Spleen (tissue), 11 donors: ENCODE measurements around the gene GPR62. TPM values are rescaled to one million over a fixed set of nuclear protein-coding genes. Genes with fewer than 3 reads are reported as not detected.
A peak's percentile ranks its signal among the peaks of the same experiment; 100 is the strongest.

ENCODE experiments used
- DNase-seq: peaks from one replicate; pipeline ENCODE4 v3.0.0-alpha.2; 2020
- H3K27ac ChIP-seq, 8 donors: fragments of 200-600 bp; sonication (generic) in 7 of 8; 1 replicate in 4 of 8; 2 replicates in 4 of 8; pipeline versions ENCODE4 v1.5.0 to v1.8.0; 2016 to 2021; ENCODE audit warnings: inconsistent platforms in 4 of 8, mild to moderate bottlenecking in 4 of 8, moderate library complexity in 1 of 8
- H3K27me3 ChIP-seq, 7 donors: fragments of 200-600 bp; sonication (generic) in 6 of 7; replicated peaks in 1 of 7; 1 replicate in 4 of 7; 2 replicates in 3 of 7; pipeline versions ENCODE4 v1.5.0 to v1.8.0; 2016 to 2021; ENCODE audit warnings: inconsistent platforms in 3 of 7, mild to moderate bottlenecking in 1 of 7
- H3K36me3 ChIP-seq, 6 donors: fragments of 200-600 bp; sonication (generic) in 5 of 6; 1 replicate in 4 of 6; 2 replicates in 2 of 6; pipeline versions ENCODE4 v1.5.0 to v1.8.0; 2016 to 2021; ENCODE audit warnings: inconsistent platforms in 2 of 6
- H3K4me1 ChIP-seq, 6 donors: fragments of 200-600 bp; sonication (generic) in 5 of 6; 1 replicate in 3 of 6; 2 replicates in 3 of 6; pipeline versions ENCODE4 v1.5.0 to v1.8.0; 2016 to 2021; ENCODE audit warnings: inconsistent platforms in 3 of 6
- H3K4me3 ChIP-seq, 8 donors: fragments of 200-600 bp; sonication (generic) in 7 of 8; 1 replicate in 4 of 8; 2 replicates in 4 of 8; pipeline versions ENCODE4 v1.5.0 to v1.8.0; 2016 to 2021; ENCODE audit warnings: inconsistent platforms in 4 of 8, mild to moderate bottlenecking in 4 of 8, moderate library complexity in 2 of 8
- H3K9me3 ChIP-seq, 8 donors: fragments of 200-600 bp; sonication (generic) in 7 of 8; 1 replicate in 4 of 8; 2 replicates in 4 of 8; pipeline versions ENCODE4 v1.5.0 to v1.8.0; 2016 to 2021; ENCODE audit warnings: inconsistent platforms in 4 of 8
- POLR2A ChIP-seq, 3 donors: fragments of 450-650 bp; IDR thresholded peaks; one replicate each; pipeline ENCODE4 v1.5.1; 2017; ENCODE audit warnings: antibody characterized with exemption in 3 of 3, mild to moderate bottlenecking in 1 of 3
- POLR2AphosphoS5 ChIP-seq, 3 donors: sonication (generic); formaldehyde crosslinking; IDR thresholded peaks; one replicate each; pipeline ENCODE4 v1.5.1; 2017; ENCODE audit warnings: antibody characterized with exemption in 3 of 3
- WGBS, 5 donors: extraction: QIAGEN DNeasy Blood & Tissue Kit in 3 of 5; methylation state at CpG; one replicate each; pipeline versions ENCODE4 v1.1.5 to v1.1.7; 2013 to 2018; 5-methylcytosine and 5-hydroxymethylcytosine counted together
- intact Hi-C: fragments of 100-400 bp; cut with DNase I; formaldehyde crosslinking; loops from one replicate; pipeline ENCODE4 v1.15.0; 2023; ENCODE audit warnings: low total_unique reads
- polyA plus RNA-seq, 3 donors: library from polyadenylated mRNA; stranded (reverse); fragments of 200-250 nt; gene quantifications; one replicate each; pipeline ENCODE4 v1.2.1, GENCODE V29; 2013
- total RNA-seq, 7 donors: library from RNA; depleted of rRNA in 3 of 7; stranded (reverse); fragments of >200 nt in 3 of 7; fragmentation: NEBNext Ultra II Directional in 4 of 7; extraction: Animal tissue kit (Norgen Biotek cat#: 25700) in 4 of 7; gene quantifications; one replicate each; pipeline versions ENCODE4 v1.1.0 to v1.2.1, GENCODE V29; 2016 to 2021
- TF ChIP-seq, protein P1 (sequence below), 11 experiments: fragments of 200-600 bp in 7 of 11; fragments of 450-650 bp in 4 of 11; sonication (generic) in 4 of 11; IDR thresholded peaks in 8 of 11; conservative IDR thresholded peaks in 3 of 11; 1 replicate in 7 of 11; 2 replicates in 4 of 11; pipeline versions ENCODE4 v1.4.0 to v1.8.0; 2016 to 2021; ENCODE audit warnings: antibody characterized with exemption in 11 of 11, inconsistent platforms in 4 of 11, mild to moderate bottlenecking in 1 of 11
- donor health status: healthy with polysubstance abuse.
- donor health status: DM: no; HTN: no; CAD: no; lungs with moderate emphysema.
- donor health status: DM: no; HTN: no; CAD: no.
- donor health status: Bipolar disorder and iron deficiency.
- donor health status: healthy.
- donor health status: DM: no; HTN: no; CAD: no.
- donor health status: DM: yes; HTN: yes; CAD: no.

GPR62 gene
- total and polyA plus RNA-seq, 10 donors, result 0.04 to 0.39 (median 0.05) TPM; not detected in 6

GRCh38 chr3:51946796-51947195, 8.4 kb upstream of the GPR62 start:
- Histone ChIP-seq H3K9me3 (no peaks in the 10 kb centered on the region), H3K27me3 (no peaks in the 10 kb centered on the region), H3K36me3 (peaks cover 0 to 50% (median 9%) of the 10 kb centered on the region in 6 donors), H3K4me3 (no peak overlapping the region), H3K4me1 (peaks cover 9 to 18% (median 14%) of the 10 kb centered on the region in 6 donors), H3K27ac (no peak overlapping the region)
- intact Hi-C loops, result loop anchor here (5.0 to 10.0 kb wide), 2 partner anchors 48 to 196 kb away; partner anchors contain the start of gene RPL29
- peak; percentile 61 for DNase-seq
- no peak for TF ChIP-seq POLR2A (IDR thresholded peaks at IDR 0.05)
- TF ChIP-seq, protein P1, sequence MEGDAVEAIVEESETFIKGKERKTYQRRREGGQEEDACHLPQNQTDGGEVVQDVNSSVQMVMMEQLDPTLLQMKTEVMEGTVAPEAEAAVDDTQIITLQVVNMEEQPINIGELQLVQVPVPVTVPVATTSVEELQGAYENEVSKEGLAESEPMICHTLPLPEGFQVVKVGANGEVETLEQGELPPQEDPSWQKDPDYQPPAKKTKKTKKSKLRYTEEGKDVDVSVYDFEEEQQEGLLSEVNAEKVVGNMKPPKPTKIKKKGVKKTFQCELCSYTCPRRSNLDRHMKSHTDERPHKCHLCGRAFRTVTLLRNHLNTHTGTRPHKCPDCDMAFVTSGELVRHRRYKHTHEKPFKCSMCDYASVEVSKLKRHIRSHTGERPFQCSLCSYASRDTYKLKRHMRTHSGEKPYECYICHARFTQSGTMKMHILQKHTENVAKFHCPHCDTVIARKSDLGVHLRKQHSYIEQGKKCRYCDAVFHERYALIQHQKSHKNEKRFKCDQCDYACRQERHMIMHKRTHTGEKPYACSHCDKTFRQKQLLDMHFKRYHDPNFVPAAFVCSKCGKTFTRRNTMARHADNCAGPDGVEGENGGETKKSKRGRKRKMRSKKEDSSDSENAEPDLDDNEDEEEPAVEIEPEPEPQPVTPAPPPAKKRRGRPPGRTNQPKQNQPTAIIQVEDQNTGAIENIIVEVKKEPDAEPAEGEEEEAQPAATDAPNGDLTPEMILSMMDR (IDR thresholded peaks at IDR 0.05 in 8 of 11, conservative IDR thresholded peaks at IDR 0.05 in 3 of 11), result no peak
- no peak for TF ChIP-seq POLR2AphosphoS5 (IDR thresholded peaks at IDR 0.05)
- 66 to 88% (median 81%) methylated on average over 4 of the region's 4 CpGs for WGBS, 5 donors

- no peak overlapping the region for H3K27ac ChIP-seq
- H3K9me3 ChIP-seq, result no peaks in the 10 kb centered on the region
- no peak overlapping the region for H3K4me3 ChIP-seq
- H3K27me3 ChIP-seq, result no peaks in the 10 kb centered on the region
- 82 to 90% (median 86%) methylated on average over 13 of the region's 13 CpGs for WGBS, 5 donors
- peak; percentile 59 for DNase-seq
- H3K36me3 ChIP-seq, result peaks cover 0 to 50% (median 9%) of the 10 kb centered on the region in 6 donors
- peaks cover 9 to 15% (median 12%) of the 10 kb centered on the region in 6 donors for H3K4me1 ChIP-seq
- intact Hi-C loops, result loop anchor here (5.0 to 10.0 kb wide), 2 partner anchors 47 to 195 kb away; partner anchors contain the start of gene RPL29
- TF ChIP-seq POLR2A (IDR thresholded peaks at IDR 0.05), result no peak
- TF ChIP-seq, protein P1 (IDR thresholded peaks at IDR 0.05 in 8 of 11, conservative IDR thresholded peaks at IDR 0.05 in 3 of 11), result no peak
- no peak for TF ChIP-seq POLR2AphosphoS5 (IDR thresholded peaks at IDR 0.05)
These were observed 7.8 kb upstream of the GPR62 start for GRCh38 chr3:51947215-51947900.

GRCh38 chr3:51948016-51948580, 7.1 kb upstream of the GPR62 start:
- no peaks in the 10 kb centered on the region for H3K9me3 ChIP-seq
- no peak for TF ChIP-seq POLR2A (IDR thresholded peaks at IDR 0.05)
- peaks cover 0 to 50% (median 9%) of the 10 kb centered on the region in 6 donors for H3K36me3 ChIP-seq
- H3K4me1 ChIP-seq, result peaks cover 1 to 8% (median 5%) of the 10 kb centered on the region in 6 donors
- intact Hi-C loops, result loop anchor here (5.0 to 10.0 kb wide), 2 partner anchors 47 to 194 kb away; partner anchors contain the start of gene RPL29
- 89 to 98% (median 92%) methylated on average over 10 of the region's 10 CpGs for WGBS, 5 donors
- H3K27me3 ChIP-seq, result no peaks in the 10 kb centered on the region
- H3K4me3 ChIP-seq, result no peak overlapping the region
- no peak overlapping the region for H3K27ac ChIP-seq
- DNase-seq, result peak; percentile 68

- peaks cover 0 to 48% (median 9%) of the 10 kb centered on the region in 6 donors for H3K36me3 ChIP-seq
- 85 to 100% (median 92%) methylated on average over 5 of the region's 5 CpGs for WGBS, 5 donors
- no peak overlapping the region for H3K4me3 ChIP-seq
- peak; percentile 41 for DNase-seq
- intact Hi-C loops, result loop anchor here (5.0 to 10.0 kb wide), 2 partner anchors 46 to 193 kb away; partner anchors contain the start of gene RPL29
- H3K27me3 ChIP-seq, result peaks cover 0 to 6% (median 0%) of the 10 kb centered on the region in 7 donors
- TF ChIP-seq, protein P1 (IDR thresholded peaks at IDR 0.05 in 8 of 11, conservative IDR thresholded peaks at IDR 0.05 in 3 of 11), result no peak
- TF ChIP-seq POLR2AphosphoS5 (IDR thresholded peaks at IDR 0.05) (no peak), POLR2A (IDR thresholded peaks at IDR 0.05) (no peak)
- H3K9me3 ChIP-seq, result no peaks in the 10 kb centered on the region
- H3K4me1 ChIP-seq, result peaks cover 0 to 7% (median 0%) of the 10 kb centered on the region in 6 donors
- no peak overlapping the region for H3K27ac ChIP-seq
These were observed 6.1 kb upstream of the GPR62 start for GRCh38 chr3:51949121-51949520.
